Lower leg skin (tissue), 4 donors: ENCODE measurements around the gene TLE3. TPM values are rescaled to one million over a fixed set of nuclear protein-coding genes. Genes with fewer than 3 reads are reported as not detected.
"Not testable (repeated sequence)": the region's sequence is repeated elsewhere in the genome, so short reads cannot be mapped to it uniquely, and the experiment has no call there.

Experiments used
- DNase-seq, 2 donors: peaks; one replicate each; pipeline ENCODE4 v3.0.0-alpha.2; 2019; ENCODE audit warnings: low spot score in 2 of 2
- H3K4me3 ChIP-seq: fragments of 200-600 bp; sonication (generic); 2 replicates; pipeline ENCODE4 v1.5.1; 2017; ENCODE audit warnings: mild to moderate bottlenecking, low read depth; ENCODE audit not compliant: poor library complexity, severe bottlenecking
- CTCF ChIP-seq, 3 donors: fragments of 450-650 bp; IDR thresholded peaks; one replicate each; pipeline ENCODE4 v1.5.1; 2016; ENCODE audit warnings: antibody characterized with exemption in 3 of 3, mild to moderate bottlenecking in 3 of 3, moderate library complexity in 2 of 3
- POLR2A ChIP-seq, 2 donors: fragments of 450-650 bp; IDR thresholded peaks; one replicate each; pipeline ENCODE4 v1.6.1; 2016 to 2017; ENCODE audit warnings: antibody characterized with exemption in 2 of 2, mild to moderate bottlenecking in 1 of 2, moderate library complexity in 1 of 2
- WGBS, 2 donors: methylation state at CpG; one replicate each; pipeline ENCODE4 v1.1.5; 2018; 5-methylcytosine and 5-hydroxymethylcytosine counted together
- intact Hi-C: fragments of 100-400 bp; cut with DNase I; formaldehyde crosslinking; loops from one replicate; pipeline ENCODE4 v1.15.0; 2023; ENCODE audit warnings: low total_unique reads
- total RNA-seq, 4 donors: library from RNA; depleted of rRNA; stranded (reverse); fragments of >200 nt; gene quantifications; one replicate each; pipeline ENCODE4 v1.1.0, GENCODE V29; 2016

Gene TLE3
- total RNA-seq, 4 donors from 2014 or later, result 95.7 to 136 (median 124) TPM

GRCh38 chr15:70137967-70138366, 40.2 kb upstream of the TLE3 start:
- intact Hi-C loops, result loop anchor here (10.0 kb wide), 1 partner anchor 307 kb away; no protein-coding TSS in a partner anchor
- 94 to 97% methylated on average over 4 of the region's 4 CpGs for WGBS, 2 donors
- no peak overlapping the region for H3K4me3 ChIP-seq
- TF ChIP-seq CTCF (IDR thresholded peaks at IDR 0.05), result no peak
- no peak for TF ChIP-seq POLR2A (IDR thresholded peaks at IDR 0.05)
- DNase-seq, result no peak

GRCh38 chr15:70137021-70137420, 39.3 kb upstream of the TLE3 start:
- not testable (repeated sequence) for DNase-seq, H3K4me3 ChIP-seq
- WGBS, 2 donors, result 100% methylated on average over 1 of the region's 1 CpG
- intact Hi-C loops, result loop anchor here (10.0 kb wide), 1 partner anchor 308 kb away; no protein-coding TSS in a partner anchor

GRCh38 chr15:70133781-70134421, 36.2 kb upstream of the TLE3 start:
- no peak overlapping the region for H3K4me3 ChIP-seq
- intact Hi-C loops, result loop anchor here (10.0 kb wide), 1 partner anchor 311 kb away; no protein-coding TSS in a partner anchor
- TF ChIP-seq CTCF (IDR thresholded peaks at IDR 0.05) (no peak), POLR2A (IDR thresholded peaks at IDR 0.05) (no peak)
- WGBS, 2 donors, result 81 to 98% methylated on average over 7 of the region's 7 CpGs
- DNase-seq, result no peak

- intact Hi-C loops, result loop anchor here (10.0 kb wide), 1 partner anchor 312 kb away; no protein-coding TSS in a partner anchor
- 48 to 54% methylated on average over 6 of the region's 6 CpGs for WGBS, 2 donors
- no peak for TF ChIP-seq POLR2A (IDR thresholded peaks at IDR 0.05)
- TF ChIP-seq CTCF (IDR thresholded peaks at IDR 0.05), result no peak
- DNase-seq, result no peak
- H3K4me3 ChIP-seq, result no peak overlapping the region
These were observed 35.6 kb upstream of the TLE3 start for GRCh38 chr15:70133296-70133695.

GRCh38 chr15:70132571-70132970, 34.9 kb upstream of the TLE3 start:
- intact Hi-C loops, result loop anchor here (10.0 kb wide), 1 partner anchor 312 kb away; no protein-coding TSS in a partner anchor
- H3K4me3 ChIP-seq, result no peak overlapping the region
- TF ChIP-seq POLR2A (IDR thresholded peaks at IDR 0.05) (no peak), CTCF (IDR thresholded peaks at IDR 0.05) (no peak)
- no peak for DNase-seq
- 86 to 89% methylated on average over 1 of the region's 1 CpG for WGBS, 2 donors

GRCh38 chr15:70132139-70132538, 34.4 kb upstream of the TLE3 start:
- intact Hi-C loops, result loop anchor here (10.0 kb wide), 1 partner anchor 313 kb away; no protein-coding TSS in a partner anchor
- H3K4me3 ChIP-seq, result no peak overlapping the region
- TF ChIP-seq CTCF (IDR thresholded peaks at IDR 0.05) (no peak), POLR2A (IDR thresholded peaks at IDR 0.05) (no peak)
- 61 to 68% methylated on average over 4 of the region's 4 CpGs for WGBS, 2 donors
- no peak for DNase-seq
